ENCODE data around the gene PLIN5.
"Not testable (repeated sequence)": the region's sequence is repeated elsewhere in the genome, so short reads cannot be mapped to it uniquely, and the experiment has no call there.

The PLIN5 gene

GRCh38 chr19:4542896-4543841 is 8.1 kb upstream of the PLIN5 start:
- no peak for DNase-seq

GRCh38 chr19:4541806-4542145 is 6.8 kb upstream of the PLIN5 start:
- DNase-seq, result not testable (repeated sequence)

- DNase-seq, result no peak
Measured at GRCh38 chr19:4541114-4541805, 6.2 kb upstream of the PLIN5 start.

- DNase-seq, result no peak
Measured at GRCh38 chr19:4539693-4540581, 4.9 kb upstream of the PLIN5 start, which contains the start of gene LRG1. Gene LRG1, minus strand, starts transcription at chr19:4540036. Its CDS starts 23 bp downstream, at chr19:4540013.

- DNase-seq, result no peak
Measured at GRCh38 chr19:4539169-4539692, 4.2 kb upstream of the PLIN5 start.

- DNase-seq, result no peak
Measured at GRCh38 chr19:4538601-4538954, 3.6 kb upstream of the PLIN5 start.

GRCh38 chr19:4537953-4538600 is 3.1 kb upstream of the PLIN5 start:
- DNase-seq, result no peak

- DNase-seq, result no peak
Measured at GRCh38 chr19:4536798-4537197, 1.8 kb upstream of the PLIN5 start.

- DNase-seq, result no peak
Measured at GRCh38 chr19:4533835-4534424, 1.1 kb downstream of the PLIN5 start.

- no peak for DNase-seq
Measured at GRCh38 chr19:4533334-4533733, 1.7 kb downstream of the PLIN5 start.

- no peak for DNase-seq
Measured at GRCh38 chr19:4531562-4532165, 3.4 kb downstream of the PLIN5 start.

GRCh38 chr19:4529924-4530522 is 5.0 kb downstream of the PLIN5 start:
- no peak for DNase-seq

GRCh38 chr19:4528843-4529242 is 6.2 kb downstream of the PLIN5 start:
- DNase-seq, result no peak

- DNase-seq, result not testable (repeated sequence)
Measured at GRCh38 chr19:4527377-4527776, 7.6 kb downstream of the PLIN5 start.

- DNase-seq, result no peak
Measured at GRCh38 chr19:4525563-4526002, 9.4 kb downstream of the PLIN5 start.

GRCh38 chr19:4524808-4525562 is 10.0 kb downstream of the PLIN5 start:
- peak; percentile 72 for DNase-seq

GRCh38 chr19:4523306-4524110 is 11.5 kb downstream of the PLIN5 start:
- no peak for DNase-seq

GRCh38 chr19:4522291-4523002 is 12.6 kb downstream of the PLIN5 start:
- no peak for DNase-seq

GRCh38 chr19:4521888-4522242 is 13.2 kb downstream of the PLIN5 start:
- no peak for DNase-seq
